DMS114 treated with DMSO at 0.1 percent for 48 hours (cell line): Measurements from ENCODE around the gene C4BPA.

Experiments used
- DNase-seq: peaks from one replicate; lab custom pipeline; 2025; ENCODE audit not compliant: unreplicated experiment; lab: John Stamatoyannopoulos, UW

C4BPA gene

DNA sequence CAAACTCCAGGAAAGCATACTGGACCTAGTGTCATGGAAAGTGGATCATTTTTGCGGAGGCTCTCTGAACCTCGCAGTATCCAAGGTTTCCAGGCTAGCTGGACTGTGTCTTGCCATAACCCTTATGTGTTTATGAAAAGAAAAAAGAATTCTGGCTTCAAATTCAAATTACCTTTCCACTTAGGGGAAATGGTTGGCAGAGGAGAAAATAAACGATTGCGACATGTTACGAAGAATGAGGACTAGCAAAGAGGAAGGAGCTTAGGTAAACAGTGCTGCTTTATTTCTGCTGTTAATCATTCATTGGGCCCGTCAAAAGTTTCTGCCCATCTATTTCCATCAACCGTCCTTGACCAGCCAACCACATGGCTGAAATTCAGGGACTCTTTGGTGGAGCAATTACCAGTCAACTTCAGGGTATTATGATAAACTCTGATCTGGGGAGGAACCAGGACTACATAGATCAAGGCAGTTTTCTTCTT is at the start of gene C4BPA:
C4BPA (plus strand) TSS at position 342 of the 482 bp plus-strand sequence. CDS start 8,793 bp downstream, outside the sequence.
- DNase-seq, result no peak

DNA sequence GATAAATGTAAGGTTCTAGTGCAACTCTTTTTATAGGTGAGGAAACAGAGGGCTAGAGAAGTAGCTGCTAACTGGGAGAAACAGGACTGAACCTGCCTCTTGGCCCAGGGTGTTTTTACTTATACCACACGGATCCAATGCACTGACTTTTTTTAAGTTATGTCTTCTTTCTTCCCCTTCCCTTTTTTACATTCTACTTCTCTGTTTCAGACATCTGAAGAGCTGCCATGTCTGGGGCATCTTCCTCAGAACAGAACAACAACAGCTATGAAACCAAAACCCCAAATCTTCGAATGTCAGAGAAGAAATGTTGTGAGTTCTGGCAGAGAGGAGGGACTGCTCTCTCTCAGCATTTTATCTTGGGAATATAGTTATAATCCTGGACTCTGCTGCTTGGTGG is 49.5 kb upstream of the C4BPA start:
- no peak for DNase-seq

DNA sequence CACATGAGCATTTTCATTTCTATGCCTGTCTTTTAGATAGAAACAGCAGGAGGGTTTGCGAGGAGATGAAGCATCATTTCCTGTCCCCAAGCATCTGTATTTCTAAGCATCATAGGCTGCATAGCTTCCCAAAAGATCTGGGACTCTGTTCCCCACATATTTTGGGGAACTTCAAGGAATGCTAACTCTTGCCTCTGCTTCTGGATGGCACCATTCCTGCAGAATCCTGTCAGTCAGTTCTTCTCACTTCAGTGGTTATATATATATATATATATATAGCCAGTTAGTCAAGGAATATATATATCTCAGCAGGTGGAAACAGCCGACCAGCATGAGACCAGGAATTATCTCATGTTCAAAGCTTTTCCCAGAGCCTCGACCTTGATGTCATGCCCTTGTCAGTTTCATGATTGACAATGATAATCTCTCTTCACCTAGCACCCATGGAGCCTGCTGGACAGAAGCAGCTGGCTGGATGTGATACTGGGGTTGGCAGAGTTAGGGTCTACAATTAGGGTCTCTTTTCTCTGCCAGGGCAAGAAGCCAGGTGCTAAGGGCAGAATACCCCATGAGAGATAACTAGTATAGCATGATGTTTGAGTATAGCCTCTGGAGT is 48.5 kb upstream of the C4BPA start:
- DNase-seq, result no peak

DNA sequence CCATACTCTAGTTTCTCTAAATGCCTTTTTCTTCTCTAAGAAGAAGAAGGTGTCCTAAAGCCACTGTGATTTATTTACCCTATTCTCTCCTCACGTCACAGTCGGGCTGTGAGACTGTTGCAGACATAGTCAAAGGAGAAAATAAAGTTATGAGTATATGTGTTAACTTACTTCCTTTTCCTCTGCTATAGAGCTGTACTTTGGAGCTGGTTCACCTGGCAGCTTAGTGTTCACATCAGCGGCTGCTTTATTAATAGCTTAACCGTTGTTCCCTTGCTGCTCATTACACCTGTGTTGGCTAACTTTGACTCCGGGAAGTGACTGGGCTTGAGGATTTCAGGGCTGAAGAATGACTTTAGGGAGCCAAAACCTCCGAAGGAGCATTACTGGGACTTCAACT is 47.4 kb upstream of the C4BPA start:
- DNase-seq, result no peak

DNA sequence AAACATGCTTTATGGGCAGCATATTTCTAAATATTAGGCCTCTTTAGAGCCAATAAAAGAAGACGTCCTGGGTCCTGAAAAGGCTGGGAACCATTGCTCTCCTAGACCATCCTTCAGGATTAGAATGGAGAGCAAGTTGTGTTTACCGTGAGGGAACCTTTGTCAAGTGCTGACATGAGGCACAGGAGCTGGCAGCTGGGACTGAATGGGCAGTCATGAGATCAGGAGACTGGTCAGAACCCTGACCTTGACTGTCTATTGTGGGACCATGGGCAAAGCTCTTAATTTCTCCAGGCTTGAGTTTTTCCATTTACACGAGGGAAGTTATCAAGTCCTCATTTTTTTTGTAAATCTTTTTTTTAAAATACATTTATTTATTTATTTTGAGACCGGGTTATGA is 45.8 kb upstream of the C4BPA start:
- no peak for DNase-seq

DNA sequence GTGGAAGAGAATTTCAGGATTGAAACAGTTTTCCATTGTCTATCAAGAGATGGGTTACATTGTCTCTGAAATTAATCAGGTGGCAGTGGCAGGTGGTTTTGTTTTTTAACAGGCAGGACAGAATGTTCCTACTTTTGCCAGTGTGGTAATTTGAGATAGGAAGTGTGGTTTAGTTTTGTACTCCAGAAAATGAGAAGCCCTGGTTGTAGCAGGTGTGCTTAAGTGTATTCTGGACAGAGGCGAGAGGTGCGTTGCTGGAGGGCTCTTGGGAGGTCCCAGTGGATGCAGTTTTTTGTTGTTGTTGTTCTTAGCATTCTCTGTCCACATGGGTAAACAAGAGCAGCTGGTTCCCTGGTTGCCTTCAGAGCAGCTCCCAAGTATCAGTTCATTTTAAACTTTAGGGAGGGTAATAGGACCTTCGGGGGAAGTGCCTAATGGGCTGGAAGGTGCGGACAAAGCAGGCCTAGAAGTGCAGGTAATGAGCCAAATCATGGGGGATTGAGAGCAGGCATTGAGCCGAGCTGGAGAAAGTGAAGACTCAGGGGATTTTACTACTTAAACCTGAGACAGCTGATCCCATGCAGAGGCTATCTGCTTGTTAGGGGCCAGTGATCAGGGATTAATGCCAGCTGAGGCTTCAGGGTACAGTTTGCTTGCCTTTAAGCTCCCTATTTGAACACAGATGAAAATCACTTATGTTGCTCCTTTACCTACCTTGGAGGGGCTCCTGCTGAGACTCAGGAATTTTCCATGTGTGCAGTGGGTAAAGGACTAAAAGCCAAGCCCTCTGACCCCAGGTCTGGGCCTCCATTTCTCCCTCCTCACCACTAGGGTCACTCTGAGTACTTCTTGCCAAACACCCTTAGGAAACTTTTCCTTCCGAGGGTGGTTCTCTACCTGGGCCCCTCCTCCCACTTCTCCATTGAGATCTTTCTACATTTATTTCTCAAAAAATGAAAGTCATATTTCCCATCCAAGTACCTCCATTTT is 44.9 kb upstream of the C4BPA start:
- DNase-seq, result no peak

DNA sequence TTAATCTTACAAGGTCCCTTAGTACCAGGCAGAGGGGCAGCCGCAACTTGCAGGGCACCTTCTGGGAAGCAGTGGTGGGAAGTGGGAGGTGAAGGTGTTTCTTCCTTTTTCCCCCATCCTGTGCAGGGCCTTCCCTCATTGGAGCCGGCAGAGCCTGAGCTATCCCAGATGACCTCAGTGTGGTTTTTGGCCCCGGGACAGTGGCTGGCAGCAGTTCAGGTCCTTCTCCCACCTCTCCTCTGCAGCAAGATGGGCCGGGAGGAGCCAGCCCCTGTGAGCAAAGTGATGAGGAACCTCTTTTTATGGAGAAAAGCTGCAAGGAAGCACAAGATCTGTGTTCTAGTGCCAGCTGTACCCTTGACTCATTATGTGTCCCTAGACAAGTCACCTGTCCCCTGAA is 44.2 kb upstream of the C4BPA start:
- no peak for DNase-seq

DNA sequence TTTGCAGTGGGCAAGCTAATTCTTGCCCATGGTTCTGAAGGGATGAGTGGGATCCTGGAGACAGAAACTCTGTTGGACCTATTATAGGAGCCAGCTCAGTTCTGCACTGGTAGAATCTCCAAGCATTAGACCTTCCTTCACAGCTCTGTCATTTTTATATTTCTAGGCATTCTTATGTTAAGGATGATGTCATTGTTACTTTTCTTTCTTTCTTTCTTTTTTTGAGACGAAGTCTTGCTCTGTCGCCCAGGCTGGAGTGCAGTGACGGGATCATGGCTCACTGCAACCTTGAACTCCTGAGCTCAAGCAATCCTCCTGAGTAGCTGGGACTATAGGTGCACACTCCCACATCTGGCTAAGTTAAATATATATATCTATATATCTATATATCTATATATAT is 43.4 kb upstream of the C4BPA start:
- no peak for DNase-seq

DNA sequence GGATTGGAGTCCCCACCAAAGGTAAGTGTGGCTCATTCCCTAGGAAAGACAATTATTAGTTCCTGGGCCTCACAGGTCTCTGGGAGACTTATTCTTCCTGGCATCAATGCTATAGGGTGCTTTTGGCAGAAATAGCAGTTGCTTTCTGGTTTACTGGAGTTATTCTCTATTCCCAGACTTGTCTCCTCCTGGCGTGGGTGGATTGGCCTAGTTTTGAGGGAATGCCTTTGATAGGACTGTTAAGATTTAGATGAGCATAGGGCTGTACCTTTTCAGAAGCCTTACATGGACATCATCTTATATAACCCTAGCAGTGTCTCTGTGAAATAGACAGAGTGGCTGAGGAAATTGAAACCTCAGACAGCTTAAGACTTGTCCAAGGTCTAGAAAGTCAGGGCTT is 42.0 kb upstream of the C4BPA start:
- no peak for DNase-seq

DNA sequence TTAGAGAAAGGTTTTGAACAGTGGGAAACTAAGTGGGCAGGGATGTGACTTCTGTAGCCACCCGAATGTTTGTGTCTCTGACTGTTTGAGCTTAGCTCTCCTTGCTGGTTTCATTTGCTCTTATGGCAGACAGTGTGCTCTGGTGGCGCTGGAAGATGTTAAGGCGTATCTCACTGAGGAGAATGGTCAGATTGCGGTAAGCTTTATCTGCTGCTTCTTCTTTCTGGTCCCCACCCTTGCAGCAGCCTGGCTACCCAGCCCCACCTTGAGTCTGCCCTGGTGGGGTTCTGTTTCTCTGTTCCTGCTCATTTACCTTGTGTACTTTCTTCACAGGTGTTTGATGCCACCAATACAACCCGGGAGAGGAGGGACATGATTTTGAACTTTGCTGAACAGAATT is 41.0 kb upstream of the C4BPA start:
- DNase-seq, result no peak

DNA sequence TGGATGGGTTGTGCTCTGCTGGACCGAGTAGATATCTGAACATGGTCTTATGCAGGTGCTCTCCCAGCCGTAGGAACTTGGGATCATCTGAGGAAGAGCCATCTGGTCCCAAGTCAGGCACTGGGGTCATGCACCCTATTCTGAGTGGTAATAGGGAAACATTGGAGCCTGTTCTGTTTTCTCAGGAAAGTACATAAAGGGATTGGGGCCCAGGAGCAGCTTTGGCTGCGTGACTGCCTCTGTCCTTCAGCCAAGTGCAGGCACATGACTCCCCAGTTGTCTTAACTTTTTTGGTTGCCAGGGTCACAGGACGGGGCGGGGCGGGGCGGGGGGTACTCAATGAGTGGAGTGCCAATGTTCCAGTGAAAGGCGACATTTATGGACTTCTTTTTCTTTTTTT is 39.5 kb upstream of the C4BPA start:
- no peak for DNase-seq

DNA sequence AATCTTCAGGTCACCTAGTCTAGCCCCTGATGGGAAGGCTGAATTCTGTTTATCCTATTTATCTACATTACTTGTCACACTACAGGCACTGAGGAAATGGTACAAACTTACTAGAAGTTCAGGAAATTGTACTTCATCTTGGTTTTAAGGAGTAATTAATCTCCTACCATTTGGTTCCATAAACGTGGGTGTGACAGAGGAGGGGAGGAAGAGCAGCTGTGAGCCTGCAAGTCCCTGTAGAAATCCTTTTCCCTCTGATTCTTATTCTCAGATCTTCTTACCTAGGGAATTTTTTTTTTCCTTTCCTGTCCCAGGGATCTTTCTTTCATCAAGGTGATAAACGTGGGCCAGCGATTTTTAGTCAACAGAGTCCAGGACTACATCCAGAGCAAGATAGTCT is 36.8 kb upstream of the C4BPA start:
- DNase-seq, result no peak

DNA sequence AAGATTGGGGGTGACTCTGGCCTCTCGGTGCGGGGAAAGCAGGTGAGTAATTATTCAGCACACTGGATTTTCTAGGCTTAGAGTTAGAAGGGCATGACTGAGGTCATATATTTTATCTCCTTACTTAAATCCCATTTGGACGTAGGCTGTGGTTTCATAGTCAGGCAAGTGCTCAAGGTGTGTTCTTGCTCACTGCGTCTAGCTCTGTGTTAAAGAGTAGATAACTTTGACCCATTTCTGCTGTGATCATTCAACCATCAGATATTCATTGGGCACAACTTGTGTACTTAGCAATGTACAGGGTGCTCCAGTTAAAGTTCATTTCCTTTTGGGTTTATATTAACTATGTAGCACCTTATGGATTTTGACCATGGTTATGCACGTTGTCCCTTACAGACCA is 36.4 kb upstream of the C4BPA start:
- no peak for DNase-seq

DNA sequence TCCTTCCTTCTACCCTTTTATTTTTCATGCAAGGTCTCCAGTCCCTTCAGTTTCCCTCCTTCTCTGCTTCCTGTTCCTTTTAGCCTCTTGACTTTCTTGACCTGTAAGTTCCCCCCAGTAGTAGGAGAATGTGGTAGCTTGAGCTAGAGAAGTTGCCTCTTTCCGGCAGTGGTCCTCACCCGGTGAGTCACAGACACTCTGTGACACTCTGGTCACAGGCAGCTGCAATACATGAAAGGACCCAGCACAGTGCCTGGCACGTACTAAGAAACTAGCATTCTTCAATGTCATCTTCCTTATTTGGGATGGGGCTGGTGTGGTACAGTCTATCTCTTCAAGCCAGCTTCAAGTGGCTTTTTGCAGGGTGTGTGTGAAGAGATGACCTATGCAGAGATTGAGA is 35.0 kb upstream of the C4BPA start:
- DNase-seq, result no peak

DNA sequence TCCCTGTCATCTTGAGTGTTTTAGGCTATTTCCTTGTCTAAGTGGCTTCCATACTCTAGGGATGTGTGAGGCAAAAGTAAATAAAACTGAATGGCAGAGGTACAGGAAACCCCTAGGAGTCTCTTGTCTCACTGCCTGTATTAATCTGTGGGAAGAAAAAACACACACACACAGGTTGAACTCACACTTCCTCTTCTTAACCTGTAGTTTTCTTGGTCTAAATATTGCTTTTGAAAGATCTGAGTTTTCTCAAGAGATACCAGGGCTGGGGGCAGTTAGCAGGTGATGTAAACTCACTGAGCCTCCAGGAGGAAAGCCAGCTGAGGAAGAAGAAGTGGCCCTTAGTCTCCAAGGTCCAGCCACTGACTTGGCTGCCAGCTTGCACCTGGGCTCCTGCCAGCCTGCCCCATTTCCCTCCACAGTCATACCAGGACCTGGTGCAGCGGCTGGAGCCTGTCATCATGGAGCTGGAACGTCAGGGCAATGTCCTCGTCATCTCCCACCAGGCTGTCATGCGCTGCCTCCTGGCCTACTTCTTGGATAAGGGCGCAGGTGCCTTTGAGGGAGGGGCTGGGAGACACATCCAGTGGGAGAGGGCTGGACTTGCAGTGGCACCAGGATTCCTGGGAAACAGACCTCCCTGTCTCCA is 34.1 kb upstream of the C4BPA start:
- no peak for DNase-seq

DNA sequence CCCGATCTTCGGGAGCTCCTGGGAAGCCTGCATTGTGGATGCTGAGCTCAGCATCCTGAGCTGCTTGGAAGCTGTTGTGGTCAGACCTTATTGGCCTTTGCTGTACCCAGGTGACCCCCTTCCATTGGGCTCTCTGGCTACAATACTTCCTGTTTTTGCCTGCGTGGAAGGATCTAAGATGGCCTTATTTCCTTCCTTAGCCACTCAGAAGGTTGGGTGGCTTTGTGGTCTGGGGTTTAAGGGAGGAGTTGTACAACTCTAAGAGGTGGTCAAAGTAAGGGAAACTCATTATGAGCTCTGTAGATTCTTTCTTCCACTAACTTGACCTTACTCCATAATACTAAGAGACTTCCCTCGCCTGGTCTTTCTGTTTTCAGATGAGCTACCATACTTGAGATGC is 33.2 kb upstream of the C4BPA start:
- DNase-seq, result no peak

DNA sequence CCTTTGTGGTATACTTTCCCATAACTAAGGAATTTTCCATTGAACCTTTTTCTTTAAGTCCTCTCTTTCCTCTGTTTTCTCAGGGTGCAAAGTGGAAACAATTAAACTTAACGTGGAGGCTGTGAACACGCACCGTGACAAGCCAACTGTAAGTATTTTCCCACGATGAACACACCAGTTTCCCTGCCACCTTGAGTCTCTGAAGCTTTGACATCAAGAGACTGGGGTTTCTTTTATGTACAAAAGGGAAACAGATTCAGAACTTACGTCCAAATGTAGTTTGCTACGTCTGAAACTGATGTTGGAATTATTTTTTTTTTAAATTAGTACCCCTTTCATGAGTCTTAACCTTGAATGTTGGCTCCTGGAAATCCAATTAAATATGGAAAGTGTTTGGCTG is 32.6 kb upstream of the C4BPA start:
- no peak for DNase-seq

DNA sequence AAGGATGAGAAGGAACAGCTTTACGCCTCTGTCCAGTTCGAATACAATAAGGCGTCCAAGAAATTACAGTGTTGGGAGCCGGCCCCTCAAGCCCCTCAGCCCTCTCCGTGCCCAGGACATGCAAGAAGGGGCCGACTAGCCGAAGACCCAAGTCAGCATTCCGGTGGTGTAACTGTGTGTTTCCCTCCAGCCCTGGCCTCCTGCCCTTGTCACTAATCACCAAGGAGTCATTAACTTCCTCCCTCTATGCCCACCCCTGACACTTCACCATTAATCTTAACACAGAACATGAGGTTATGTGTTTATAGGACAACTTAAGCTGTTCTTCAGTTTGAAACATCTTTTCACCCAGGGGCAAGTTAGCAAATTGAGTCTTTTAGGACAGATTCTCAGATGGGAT is 31.8 kb upstream of the C4BPA start:
- DNase-seq, result no peak

DNA sequence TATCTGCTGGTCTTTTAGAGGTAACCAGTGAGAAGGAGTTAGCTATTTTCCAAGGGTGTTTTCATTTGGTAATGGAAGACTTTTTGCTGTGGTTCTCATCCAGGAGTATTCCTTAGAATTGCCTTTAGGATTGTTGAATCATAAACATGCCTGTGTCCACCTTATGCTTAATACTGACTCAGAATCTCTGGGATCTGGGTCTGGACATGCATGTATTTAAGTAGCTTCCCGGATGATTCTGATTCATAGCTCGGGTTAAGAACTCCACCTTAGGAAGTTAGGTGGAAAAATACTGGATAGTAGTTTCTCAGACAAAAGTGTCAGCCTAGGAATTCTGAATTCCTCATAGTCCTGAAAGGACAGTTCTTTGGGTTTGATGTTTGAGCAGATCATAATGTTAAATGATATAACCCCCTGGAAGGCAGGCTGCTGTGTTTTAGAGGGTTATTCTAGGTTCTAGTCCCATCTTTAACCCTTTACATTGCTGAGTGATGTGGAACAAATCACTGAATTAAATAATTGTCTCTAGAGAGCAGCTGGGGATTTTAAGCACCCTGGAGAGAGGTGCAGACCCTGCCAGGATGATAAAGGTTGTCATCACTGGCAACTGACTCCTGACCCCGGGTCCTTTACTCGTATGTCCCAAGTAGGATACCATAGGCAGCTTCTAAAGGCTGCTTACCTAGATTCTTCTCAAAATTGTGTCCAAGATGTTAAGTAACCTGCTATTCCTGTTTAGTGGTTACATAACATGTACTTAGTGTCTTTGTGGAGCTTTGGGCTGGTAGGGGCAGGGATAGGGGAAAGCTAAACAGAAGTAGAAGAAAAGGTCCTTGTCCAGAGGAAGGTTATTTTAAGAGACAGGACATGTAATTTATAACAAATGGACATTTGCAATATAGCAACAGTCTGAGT is 29.9 kb upstream of the C4BPA start:
- DNase-seq, result no peak

DNA sequence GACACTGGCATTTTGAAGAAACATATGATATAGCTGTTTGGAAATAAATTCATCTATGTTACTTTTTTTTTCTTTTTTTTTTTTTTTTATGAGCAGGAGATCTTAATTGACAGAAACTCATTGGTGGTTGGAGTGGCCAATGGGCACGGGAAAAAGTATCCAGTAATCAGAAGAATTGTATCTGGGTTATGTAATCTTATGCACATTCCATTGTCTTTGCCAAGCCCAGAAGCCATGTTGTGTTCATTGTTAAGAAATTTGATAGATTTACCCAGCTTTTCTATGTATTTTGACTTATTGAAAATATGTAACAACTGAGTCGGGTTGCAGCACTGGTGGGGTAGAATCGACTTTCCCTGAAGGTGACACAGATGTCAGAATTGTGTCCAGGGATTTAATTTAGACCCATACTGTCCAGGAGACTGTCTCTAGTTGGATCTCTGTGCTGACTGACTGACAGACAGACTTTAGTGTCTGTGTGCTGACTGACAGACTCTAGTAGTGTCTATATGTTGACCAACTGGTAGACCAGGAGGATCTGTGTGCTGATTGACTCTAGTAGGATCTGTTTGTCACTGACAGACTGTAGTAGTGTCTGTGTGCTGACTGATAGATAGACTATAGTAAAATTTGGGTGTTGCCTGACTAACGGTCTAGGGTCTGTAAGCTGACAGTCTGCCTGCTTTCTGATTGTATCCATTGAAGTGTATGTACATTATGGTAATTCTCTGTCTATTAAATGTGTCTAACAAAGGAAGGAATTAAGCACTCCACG is 27.7 kb upstream of the C4BPA start:
- DNase-seq, result no peak
